ENCODE results near the gene ARHGEF38. TPM values are rescaled to one million over a fixed set of nuclear protein-coding genes. Genes with fewer than 3 reads are reported as not detected.
A peak's percentile ranks its signal among the peaks of the same experiment; 100 is the strongest.

ARHGEF38 gene
- total RNA-seq, 2 experiments from 2014 or later, result not detected

DNA sequence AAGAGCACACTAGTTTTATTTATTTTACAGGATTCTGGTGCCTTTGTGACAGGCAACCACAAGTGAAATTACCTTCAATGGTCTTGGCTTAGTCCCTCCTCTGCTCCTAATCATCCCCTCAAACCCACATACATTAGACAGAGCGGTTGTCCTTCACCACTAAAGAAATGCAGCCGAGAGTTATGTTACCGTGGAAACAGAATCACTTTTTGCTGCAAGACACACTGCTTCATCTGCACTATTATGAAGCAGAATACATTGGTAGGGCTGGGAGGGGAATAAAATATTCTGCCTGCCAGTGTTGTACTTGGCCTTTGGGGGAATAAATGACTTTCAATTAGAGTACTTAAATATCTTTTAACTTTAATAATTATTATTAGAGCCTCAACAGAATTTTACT, 75.2 kb downstream of the ARHGEF38 start:
- DNase-seq (no peak), ATAC-seq (ENCODE audit: poor library complexity) (no peak)
- no peaks in the 10 kb centered on the region for H3K4me1 ChIP-seq (ENCODE audit: insufficient read depth, low read length)
- peaks cover 4% of the 10 kb centered on the region for H3K27me3 Mint-ChIP-seq
- TF ChIP-seq, protein P1, sequence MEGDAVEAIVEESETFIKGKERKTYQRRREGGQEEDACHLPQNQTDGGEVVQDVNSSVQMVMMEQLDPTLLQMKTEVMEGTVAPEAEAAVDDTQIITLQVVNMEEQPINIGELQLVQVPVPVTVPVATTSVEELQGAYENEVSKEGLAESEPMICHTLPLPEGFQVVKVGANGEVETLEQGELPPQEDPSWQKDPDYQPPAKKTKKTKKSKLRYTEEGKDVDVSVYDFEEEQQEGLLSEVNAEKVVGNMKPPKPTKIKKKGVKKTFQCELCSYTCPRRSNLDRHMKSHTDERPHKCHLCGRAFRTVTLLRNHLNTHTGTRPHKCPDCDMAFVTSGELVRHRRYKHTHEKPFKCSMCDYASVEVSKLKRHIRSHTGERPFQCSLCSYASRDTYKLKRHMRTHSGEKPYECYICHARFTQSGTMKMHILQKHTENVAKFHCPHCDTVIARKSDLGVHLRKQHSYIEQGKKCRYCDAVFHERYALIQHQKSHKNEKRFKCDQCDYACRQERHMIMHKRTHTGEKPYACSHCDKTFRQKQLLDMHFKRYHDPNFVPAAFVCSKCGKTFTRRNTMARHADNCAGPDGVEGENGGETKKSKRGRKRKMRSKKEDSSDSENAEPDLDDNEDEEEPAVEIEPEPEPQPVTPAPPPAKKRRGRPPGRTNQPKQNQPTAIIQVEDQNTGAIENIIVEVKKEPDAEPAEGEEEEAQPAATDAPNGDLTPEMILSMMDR (IDR thresholded peaks at IDR 0.05), result no peak
- no peak overlapping the region for H3K27ac ChIP-seq (ENCODE audit: low read depth in 1 of 2, low read length in 2 of 2)
- no peak overlapping the region for H3K4me3 Mint-ChIP-seq
- H3K9me3 Mint-ChIP-seq, result no peaks in the 10 kb centered on the region
- H3K4me1 Mint-ChIP-seq (ENCODE audit: low read depth), result no peaks in the 10 kb centered on the region
- no peak overlapping the region for H3K27ac Mint-ChIP-seq
- H3K36me3 Mint-ChIP-seq (ENCODE audit: low read depth), result no peaks in the 10 kb centered on the region
- intact Hi-C loops (cut with DNase I, micrococcal nuclease), result no loop called here
- ChIA-PET POLR2A (no interaction called here), CTCF (no interaction called here)
- no peak overlapping the region for H3K4me3 ChIP-seq (ENCODE audit: low read length)
- peaks cover 0 to 12% of the 10 kb centered on the region in 2 experiments for H3K27me3 ChIP-seq (ENCODE audit: control insufficient read depth in 1 of 2, insufficient read depth in 2 of 2, low read length in 2 of 2)
- H3K36me3 ChIP-seq (ENCODE audit: insufficient read depth, low read length), result no peaks in the 10 kb centered on the region
- no peaks in the 10 kb centered on the region for H3K9me3 ChIP-seq (ENCODE audit: control insufficient read depth in 1 of 2, insufficient read depth in 1 of 2, low read length in 2 of 2)

DNA sequence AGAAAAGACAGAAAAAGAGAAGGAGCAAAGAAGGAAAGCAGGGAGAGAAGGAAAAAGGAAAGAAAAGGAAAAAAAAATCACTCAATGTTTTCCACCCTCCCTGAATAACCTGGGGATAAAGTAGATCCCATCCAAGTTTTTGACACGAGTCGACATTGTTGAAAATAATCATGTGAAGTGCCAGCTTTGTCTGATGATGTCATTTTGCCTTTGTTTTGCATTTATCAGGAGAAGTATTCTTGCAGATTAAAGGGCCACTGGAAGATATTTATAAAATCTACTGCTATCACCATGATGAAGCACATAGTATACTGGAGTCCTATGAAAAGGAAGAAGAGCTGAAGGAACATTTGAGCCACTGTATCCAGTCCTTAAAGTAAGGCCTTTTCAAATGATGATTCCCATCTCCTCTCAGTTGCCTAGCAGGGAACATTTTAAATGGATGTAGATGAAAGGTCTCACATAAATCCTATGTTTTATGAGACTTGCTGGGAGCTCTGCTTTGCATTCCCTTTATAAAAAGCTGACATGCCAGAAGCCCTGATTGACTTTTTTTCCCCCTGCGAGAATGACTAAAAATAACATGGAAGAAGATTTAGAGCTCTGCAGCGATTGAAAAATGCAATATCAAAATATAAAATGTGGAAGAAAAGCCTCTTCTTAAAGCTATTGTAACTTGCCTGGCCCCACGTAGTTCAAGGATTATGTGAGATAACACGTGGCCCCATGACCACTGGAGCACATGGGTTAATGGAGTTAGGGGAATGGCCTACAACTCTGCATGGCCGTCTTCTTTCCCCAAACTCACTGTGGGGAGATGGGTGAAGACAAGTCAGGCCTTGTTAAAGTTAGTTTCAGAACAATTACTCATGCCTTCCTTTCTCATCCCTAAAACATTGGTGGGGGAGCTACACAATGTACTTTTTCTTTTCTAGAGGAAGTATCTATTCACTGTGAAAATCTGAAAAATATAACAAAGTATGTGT, 78.5 kb downstream of the ARHGEF38 start:
- ChIA-PET POLR2A (no interaction called here), CTCF (interaction anchor here (2.1 kb wide), 1 partner anchor 13 kb away, joined by 4 read pairs; no protein-coding TSS in a partner anchor)
- TF ChIP-seq, protein P1 (IDR thresholded peaks at IDR 0.05), result no peak
- no peaks in the 10 kb centered on the region for H3K4me1 ChIP-seq (ENCODE audit: insufficient read depth, low read length)
- no peaks in the 10 kb centered on the region for H3K9me3 Mint-ChIP-seq
- H3K4me3 ChIP-seq (ENCODE audit: low read length), result no peak overlapping the region
- H3K27me3 ChIP-seq (ENCODE audit: control insufficient read depth in 1 of 2, insufficient read depth in 2 of 2, low read length in 2 of 2), result peaks cover 0 to 4% of the 10 kb centered on the region in 2 experiments
- no peak for ATAC-seq (ENCODE audit: poor library complexity)
- H3K27ac ChIP-seq (ENCODE audit: low read depth in 1 of 2, low read length in 2 of 2), result no peak overlapping the region
- no peaks in the 10 kb centered on the region for H3K36me3 ChIP-seq (ENCODE audit: insufficient read depth, low read length)
- no peak overlapping the region for H3K4me3 Mint-ChIP-seq
- intact Hi-C loops (cut with DNase I, micrococcal nuclease), result loop anchor here in 1 of 2 experiments (5.0 kb wide), 1 partner anchor 489 kb away; no protein-coding TSS in a partner anchor
- no peaks in the 10 kb centered on the region for H3K4me1 Mint-ChIP-seq (ENCODE audit: low read depth)
- DNase-seq, result no peak
- no peaks in the 10 kb centered on the region for H3K9me3 ChIP-seq (ENCODE audit: control insufficient read depth in 1 of 2, insufficient read depth in 1 of 2, low read length in 2 of 2)
- H3K27ac Mint-ChIP-seq, result no peak overlapping the region
- peaks cover 9% of the 10 kb centered on the region for H3K27me3 Mint-ChIP-seq
- no peaks in the 10 kb centered on the region for H3K36me3 Mint-ChIP-seq (ENCODE audit: low read depth)

DNA sequence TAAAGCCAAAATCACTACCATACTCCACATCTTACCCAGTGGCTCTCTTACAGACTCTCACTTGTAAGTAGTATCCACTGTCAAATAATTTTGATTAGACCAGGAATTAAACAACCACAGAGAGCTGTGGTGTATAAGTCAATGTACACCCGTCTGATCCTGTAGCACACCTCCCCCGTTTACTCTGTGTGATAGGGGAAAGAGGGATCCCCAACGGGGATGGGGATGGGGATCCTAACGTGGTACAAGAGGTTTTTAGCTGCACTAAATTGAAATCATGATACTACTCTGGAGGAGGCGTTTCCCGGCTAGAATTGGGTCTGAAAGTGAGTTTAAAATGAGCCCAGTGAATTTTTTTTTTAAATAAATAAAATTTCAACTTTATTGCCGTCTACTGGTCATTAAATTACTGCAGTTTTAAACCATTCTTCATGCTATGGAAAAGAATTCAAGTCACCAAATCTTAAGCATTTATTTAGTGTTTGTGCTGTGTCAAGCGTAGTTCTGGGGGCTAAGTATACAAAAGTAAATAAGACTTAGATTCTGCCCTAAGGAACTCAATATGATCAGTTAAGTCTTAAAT, 79.5 kb downstream of the ARHGEF38 start:
- Histone ChIP-seq H3K27ac (ENCODE audit: low read depth in 1 of 2, low read length in 2 of 2) (no peak overlapping the region), H3K9me3 (ENCODE audit: control insufficient read depth in 1 of 2, insufficient read depth in 1 of 2, low read length in 2 of 2) (no peaks in the 10 kb centered on the region), H3K4me3 (ENCODE audit: low read length) (no peak overlapping the region), H3K4me1 (ENCODE audit: insufficient read depth, low read length) (no peaks in the 10 kb centered on the region), H3K27me3 (ENCODE audit: control insufficient read depth in 1 of 2, insufficient read depth in 2 of 2, low read length in 2 of 2) (peaks cover 0 to 4% of the 10 kb centered on the region in 2 experiments), H3K36me3 (ENCODE audit: insufficient read depth, low read length) (no peaks in the 10 kb centered on the region)
- Mint-ChIP-seq H3K27ac (no peak overlapping the region), H3K4me1 (ENCODE audit: low read depth) (no peaks in the 10 kb centered on the region), H3K27me3 (peaks cover 9% of the 10 kb centered on the region), H3K4me3 (no peak overlapping the region), H3K36me3 (ENCODE audit: low read depth) (no peaks in the 10 kb centered on the region), H3K9me3 (no peaks in the 10 kb centered on the region)
- TF ChIP-seq, protein P1 (IDR thresholded peaks at IDR 0.05), result peak; percentile 64
- POLR2A ChIA-PET, result no interaction called here
- no peak for ATAC-seq (ENCODE audit: poor library complexity)
- CTCF ChIA-PET, result interaction anchor here (1.3 to 2.1 kb wide), 2 partner anchors 12 to 14 kb away, joined by 3 to 4 read pairs; no protein-coding TSS in a partner anchor
- DNase-seq, result no peak
- intact Hi-C loops (cut with DNase I, micrococcal nuclease), result loop anchor here (1.0 to 5.0 kb wide), 2 partner anchors 490 to 491 kb away; no protein-coding TSS in a partner anchor
